SHP77 treated with DMSO at 0.1 percent for 48 hours (cell line): ENCODE data around the gene CKM.

ENCODE experiments used
- DNase-seq: peaks from one replicate; lab custom pipeline; 2025; lab: John Stamatoyannopoulos, UW

The CKM gene

GRCh38 chr19:45322744-45323281 lies at the start of gene CKM:
Gene CKM (minus strand): TSS chr19:45322875. CDS start chr19:45319713, 3,162 bp downstream.
- no peak for DNase-seq

DNA sequence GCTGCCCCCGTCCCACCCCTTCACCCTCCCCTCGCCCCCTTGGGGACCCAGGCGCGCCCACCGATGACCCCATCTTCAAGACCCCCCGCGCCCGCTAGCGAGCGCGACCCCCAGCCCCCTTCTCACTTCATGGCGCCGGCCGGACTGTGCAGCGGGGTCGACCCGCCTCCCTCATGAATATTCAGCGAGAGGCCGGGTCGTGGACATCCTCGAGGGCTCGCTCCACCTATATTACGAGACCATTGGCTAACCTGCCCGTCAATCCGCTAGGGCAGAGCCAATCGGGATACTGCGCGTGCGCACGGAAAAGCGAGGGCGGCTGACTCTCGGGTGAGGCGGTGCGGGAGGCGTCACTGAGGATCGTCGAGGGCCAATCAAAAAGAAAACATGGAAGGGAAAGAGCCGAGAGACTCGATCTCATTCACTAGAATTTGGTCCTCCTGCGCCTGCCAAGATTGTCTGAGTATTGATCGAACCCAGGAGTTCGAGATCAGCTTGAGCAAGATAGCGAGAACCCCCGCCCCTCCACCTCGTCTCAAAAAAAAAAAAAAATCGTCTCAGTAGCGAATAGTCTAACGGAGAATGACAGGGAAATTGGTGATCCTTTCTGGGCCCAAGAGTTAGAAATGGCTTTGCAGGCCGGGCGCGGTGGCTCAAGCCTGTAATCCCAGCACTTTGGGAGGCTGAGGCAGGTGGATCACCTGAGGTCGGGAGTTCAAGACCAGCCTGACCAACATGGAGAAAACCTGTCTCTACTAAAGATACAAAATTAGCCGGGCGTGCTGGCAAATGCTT lies 47.9 kb upstream of the CKM start, which contains the start of gene ERCC2:
TSS of gene ERCC2 (minus strand) at position 164 of the 795 bp plus-strand sequence. CDS start at position 131, 33 bp downstream.
- DNase-seq = peak; percentile 97

DNA sequence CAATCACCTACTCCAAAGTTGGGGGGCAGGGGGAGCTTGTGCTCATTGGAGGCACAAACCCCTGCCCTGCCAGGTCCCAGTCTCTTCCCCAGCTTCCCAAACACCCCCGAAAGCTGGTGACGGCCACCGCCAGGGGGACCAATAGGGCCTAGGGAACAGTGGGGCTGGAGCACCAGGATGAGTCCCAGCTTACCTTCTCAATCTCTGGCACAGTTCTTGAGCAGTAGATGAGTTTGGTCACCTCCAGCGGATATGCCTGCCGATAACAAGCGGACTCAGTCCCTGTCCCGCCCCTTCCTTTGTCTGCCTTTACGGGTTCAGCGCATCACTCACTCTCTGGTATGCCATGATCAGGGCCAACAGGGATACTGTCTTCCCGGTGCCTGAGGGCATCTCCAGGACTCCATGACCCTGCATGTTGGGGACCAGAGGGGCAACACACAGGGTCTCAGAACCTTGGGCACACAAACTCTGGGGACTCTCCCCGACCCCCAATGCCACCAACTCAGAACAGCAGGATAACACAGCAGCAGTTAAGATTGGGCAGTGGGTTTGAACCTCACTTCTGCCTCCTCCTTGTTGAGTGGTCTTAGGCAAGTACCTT lies 46.2 kb upstream of the CKM start:
- DNase-seq = no peak

GRCh38 chr19:45368127-45368526 lies 45.5 kb upstream of the CKM start:
- no peak for DNase-seq

GRCh38 chr19:45364696-45365095 lies 42.0 kb upstream of the CKM start:
- no peak for DNase-seq

GRCh38 chr19:45363861-45364459 lies 41.3 kb upstream of the CKM start:
- DNase-seq = no peak

DNA sequence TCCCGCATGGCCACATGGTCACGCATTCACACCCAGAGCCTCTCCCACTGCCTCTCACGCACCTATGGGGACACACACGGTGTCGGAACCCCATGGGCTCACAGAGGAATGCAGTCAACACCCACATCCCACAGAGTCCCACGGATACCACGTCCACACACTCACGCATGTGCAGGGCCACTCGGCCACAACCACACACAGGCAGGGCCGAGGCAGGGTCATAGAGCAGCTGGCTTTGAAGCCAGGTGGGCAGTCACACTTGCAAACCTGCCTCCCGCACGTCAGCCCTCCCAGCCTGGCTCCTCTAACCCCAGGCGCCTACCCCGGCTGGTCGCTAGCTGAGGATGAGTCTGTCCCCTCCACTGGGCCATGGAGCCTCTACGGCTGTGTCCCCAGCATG lies 39.6 kb upstream of the CKM start:
- DNase-seq = no peak

- no peak for DNase-seq
These were observed 38.9 kb upstream of the CKM start for GRCh38 chr19:45361608-45362007.

DNA sequence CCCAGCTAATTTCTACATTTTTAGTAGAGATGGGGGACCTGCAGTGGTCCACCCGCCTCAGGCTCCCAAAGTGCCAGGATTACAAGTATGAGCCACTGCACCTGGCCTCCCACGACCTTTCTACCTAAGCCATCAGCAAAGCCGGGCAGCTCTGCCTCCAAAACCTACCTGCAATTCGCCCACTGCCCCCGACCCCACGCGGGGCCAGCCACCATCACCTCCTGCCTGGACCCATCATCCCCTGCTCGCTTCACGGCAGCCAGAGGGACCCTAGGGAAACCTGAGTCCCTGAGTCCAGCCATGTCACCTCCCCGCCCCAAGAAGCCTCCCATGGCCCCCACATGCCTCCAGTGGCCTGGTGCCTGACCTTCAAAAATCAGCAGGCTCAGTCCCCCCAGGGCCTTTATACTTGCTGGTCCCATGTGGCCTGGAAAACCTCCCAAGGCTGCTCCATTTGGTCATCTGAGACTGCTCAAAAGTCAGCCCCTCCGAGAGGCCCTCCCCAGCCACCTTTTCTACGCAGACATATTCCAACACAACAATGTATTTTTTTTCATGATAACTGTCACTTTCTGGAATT lies 35.6 kb upstream of the CKM start:
- no peak for DNase-seq

DNA sequence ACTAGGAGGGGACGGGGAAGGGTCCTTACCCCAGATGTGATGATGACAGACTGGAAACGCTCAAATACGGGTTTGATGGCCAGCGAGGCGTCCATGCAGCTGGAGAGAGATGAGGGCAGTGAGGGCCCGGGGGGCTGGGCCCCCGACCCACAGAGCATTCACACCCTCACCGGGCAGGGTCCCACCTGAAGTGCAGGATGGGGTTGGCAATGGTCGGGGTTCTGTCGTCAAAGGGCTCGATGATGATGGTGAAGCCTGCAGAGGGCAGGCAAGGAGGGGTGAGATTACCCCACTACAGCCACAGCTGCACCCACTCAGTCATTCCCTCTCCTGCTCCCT lies 34.7 kb upstream of the CKM start:
- DNase-seq = no peak

DNA sequence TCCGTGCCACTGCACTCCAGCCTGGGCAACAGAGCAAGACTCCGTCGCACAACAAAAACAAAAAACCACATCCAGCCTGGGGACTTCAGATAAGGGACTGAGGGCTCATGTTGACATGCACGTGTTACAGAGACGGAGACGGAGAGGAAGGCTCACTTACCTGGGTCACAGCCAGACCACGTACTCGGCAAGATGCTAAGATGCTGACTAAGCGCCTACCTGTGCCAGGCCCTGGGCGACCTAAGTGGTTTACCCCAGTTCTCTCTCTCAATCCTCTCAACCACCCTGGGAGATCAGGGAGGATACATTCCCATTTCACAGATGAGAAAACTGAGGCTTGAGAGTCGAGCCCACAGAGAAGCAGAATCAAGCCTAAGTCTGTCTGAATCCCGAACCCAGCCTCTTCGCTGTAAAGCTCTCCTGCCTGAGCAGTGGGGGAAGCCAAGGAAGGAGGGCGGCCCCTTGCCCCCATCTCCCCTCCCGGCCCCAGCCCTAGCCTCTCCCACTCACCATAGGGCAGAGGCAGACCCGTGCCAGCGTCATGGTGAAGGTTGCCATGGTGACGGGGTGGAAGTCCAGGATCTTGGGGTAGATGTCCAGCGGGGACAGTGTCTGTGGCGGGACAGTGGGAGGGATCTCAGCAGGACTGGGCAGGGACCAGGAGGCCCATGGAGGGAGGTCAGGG lies 34.2 kb upstream of the CKM start:
- DNase-seq = no peak

GRCh38 chr19:45355910-45356309 lies 33.2 kb upstream of the CKM start:
- no peak for DNase-seq

- no peak for DNase-seq
These were observed 32.7 kb upstream of the CKM start for GRCh38 chr19:45355402-45355801.

- DNase-seq = no peak
These were observed 31.7 kb upstream of the CKM start for GRCh38 chr19:45354241-45354842.

DNA sequence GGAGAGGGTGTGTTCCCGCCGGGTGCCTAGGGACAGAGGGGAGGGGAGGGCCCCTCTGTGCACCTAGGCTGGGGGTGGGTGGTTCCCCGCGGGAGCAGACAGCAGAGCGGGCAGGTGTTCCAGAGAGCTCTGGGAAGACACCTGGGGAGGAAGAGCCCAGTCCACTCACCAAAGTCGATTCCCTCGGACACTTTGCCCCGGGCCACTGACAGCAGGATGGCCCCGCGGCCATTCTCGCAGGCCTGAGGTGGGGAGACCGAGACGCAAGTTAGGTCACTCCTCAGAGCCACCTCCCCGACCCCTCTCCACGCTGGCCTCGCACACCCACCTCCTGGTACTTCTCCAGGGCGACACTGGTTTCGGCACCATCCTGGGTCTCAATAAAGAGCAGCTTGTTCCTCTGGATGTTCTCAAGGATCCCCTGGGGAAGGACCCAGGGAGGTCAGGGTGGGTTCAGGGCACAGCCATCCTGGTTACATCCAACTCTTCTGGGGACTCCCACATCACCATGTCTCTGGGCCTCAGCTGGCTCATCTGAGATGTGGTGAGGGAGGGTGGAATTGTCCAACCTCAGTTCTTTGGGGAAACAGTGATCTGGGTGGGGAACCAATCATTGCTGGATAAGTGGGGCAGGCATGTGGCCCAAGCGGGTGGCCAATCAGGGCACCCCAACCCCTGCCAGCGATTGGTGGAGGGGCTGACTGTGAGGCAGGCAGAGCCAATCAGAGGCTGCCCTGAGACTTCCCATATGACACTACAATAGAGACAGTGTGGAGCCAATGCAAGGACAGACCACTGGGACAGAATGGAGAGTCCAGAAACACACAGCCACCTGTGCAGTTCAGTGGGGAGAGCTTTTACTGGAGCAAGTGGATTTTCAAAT lies 30.5 kb upstream of the CKM start:
- no peak for DNase-seq

GRCh38 chr19:45352471-45352870 lies 29.8 kb upstream of the CKM start:
- no peak for DNase-seq

DNA sequence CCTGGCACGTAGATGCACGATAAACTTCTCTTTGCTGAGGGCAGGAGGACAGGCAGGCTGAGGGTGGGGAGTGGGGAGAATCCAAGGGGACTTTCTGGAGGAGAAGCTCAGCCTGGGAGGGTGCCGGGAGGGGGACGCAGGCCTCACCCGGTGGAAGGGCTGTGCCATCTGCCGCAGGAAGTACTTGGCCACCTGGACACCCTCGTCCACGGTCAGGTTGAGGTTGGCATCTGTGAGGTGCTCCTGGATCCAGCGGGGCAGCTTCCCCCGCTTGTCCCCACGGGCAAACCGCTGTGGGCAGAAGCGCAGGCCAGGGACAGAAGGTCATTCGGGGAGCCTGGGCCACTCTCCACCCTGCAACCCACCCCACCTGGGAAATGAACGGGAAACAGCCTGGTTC lies 29.4 kb upstream of the CKM start:
- DNase-seq = no peak

- no peak for DNase-seq
These were observed 28.8 kb upstream of the CKM start for GRCh38 chr19:45351401-45351952.

GRCh38 chr19:45350477-45351058 lies 27.9 kb upstream of the CKM start:
- no peak for DNase-seq

DNA sequence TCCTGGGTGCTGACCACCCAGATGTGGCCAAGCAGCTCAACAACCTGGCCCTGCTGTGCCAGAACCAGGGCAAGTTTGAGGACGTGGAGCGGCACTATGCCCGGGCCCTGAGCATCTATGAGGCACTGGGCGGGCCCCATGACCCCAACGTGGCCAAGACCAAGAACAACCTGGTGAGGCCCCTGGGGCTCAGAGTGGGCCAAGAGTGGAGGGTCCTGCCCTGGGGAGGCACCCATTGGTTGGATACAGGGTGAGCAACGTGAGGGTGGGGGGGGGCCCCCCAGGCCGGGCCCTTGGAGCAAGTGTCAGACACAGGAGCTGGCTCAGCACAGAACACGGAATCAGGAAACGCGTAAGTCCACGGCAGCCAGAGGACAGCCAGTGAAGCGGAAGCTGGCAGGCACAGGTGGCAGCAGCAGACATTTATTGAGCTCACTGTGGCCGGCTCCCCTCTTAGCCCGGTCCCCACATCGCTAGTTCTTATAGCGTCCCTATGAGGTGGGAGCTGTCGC lies 26.8 kb upstream of the CKM start:
- no peak for DNase-seq
